GM12891 (cell line): ENCODE results near the gene PPP2R2B.

ENCODE experiments used
- POLR2A ChIP-seq: IDR thresholded peaks from 2 replicates; pipeline ENCODE4 v1.6.1; 2011; ENCODE audit warnings: low read depth, low read length, control low read depth
- SPI1 ChIP-seq: IDR thresholded peaks from 2 replicates; pipeline ENCODE4 v1.6.1; 2011; ENCODE audit warnings: low read depth, low read length, control low read depth

- TF ChIP-seq SPI1 (no peak), POLR2A (no peak)
Observed at GRCh38 chr5:146600376-146600775, 278.2 kb downstream of the PPP2R2B start.
